Neural progenitor cell (in vitro differentiated cells): ENCODE results near the gene ACACB. TPM values are rescaled to one million over a fixed set of nuclear protein-coding genes. Genes with fewer than 3 reads are reported as not detected.

Experiments
- DNase-seq: peaks from one replicate; pipeline ENCODE4 v3.0.0-alpha.2; 2016; ENCODE audit warnings: low spot score
- H2AFZ ChIP-seq: fragments of 200-600 bp; sonication (generic); replicated peaks from 2 replicates; pipeline ENCODE4 v1.6.1; 2016; ENCODE audit warnings: antibody characterized with exemption
- H3F3A ChIP-seq: fragments of 200-600 bp; sonication (generic); 2 replicates; pipeline ENCODE4 v1.6.1; 2016; ENCODE audit warnings: antibody characterized with exemption, low read depth
- H3K27ac ChIP-seq: fragments of 200-600 bp; sonication (generic); 2 replicates; pipeline ENCODE4 v1.5.1; 2016; ENCODE audit warnings: mild to moderate bottlenecking
- H3K27me3 ChIP-seq: fragments of 200-600 bp; sonication (generic); 2 replicates; pipeline ENCODE4 v1.6.1; 2016; ENCODE audit warnings: mild to moderate bottlenecking, moderate library complexity
- H3K36me3 ChIP-seq: fragments of 200-600 bp; sonication (generic); 2 replicates; pipeline ENCODE4 v1.5.1; 2016
- H3K4me1 ChIP-seq: fragments of 200-600 bp; sonication (generic); 2 replicates; pipeline ENCODE4 v1.6.1; 2016; ENCODE audit warnings: mixed run types
- H3K4me2 ChIP-seq: fragments of 200-600 bp; sonication (generic); 2 replicates; pipeline ENCODE4 v1.6.1; 2016
- H3K4me3 ChIP-seq: fragments of 200-600 bp; sonication (generic); 2 replicates; pipeline ENCODE4 v1.5.1; 2016
- H3K79me2 ChIP-seq: fragments of 200-600 bp; sonication (generic); 2 replicates; pipeline ENCODE4 v1.6.1; 2016; ENCODE audit warnings: low read depth
- H3K9ac ChIP-seq: fragments of 200-600 bp; sonication (generic); 2 replicates; pipeline ENCODE4 v1.6.1; 2016
- H3K9me3 ChIP-seq: fragments of 200-600 bp; sonication (generic); 2 replicates; pipeline ENCODE4 v1.5.1; 2016; ENCODE audit warnings: low read depth
- H4K20me1 ChIP-seq: fragments of 200-600 bp; sonication (generic); 2 replicates; pipeline ENCODE4 v1.6.1; 2016; ENCODE audit warnings: low read depth
- H3K27ac Mint-ChIP-seq: 3 replicates; pipeline ENCODE4 v1.8.0; 2021; ENCODE audit warnings: mixed read lengths
- H3K27me3 Mint-ChIP-seq: 2 replicates; pipeline ENCODE4 v1.8.0; 2022; ENCODE audit warnings: low read depth, mild to moderate bottlenecking, inconsistent platforms, moderate library complexity, mixed read lengths; ENCODE audit not compliant: insufficient read depth
- H3K36me3 Mint-ChIP-seq: 3 replicates; pipeline ENCODE4 v1.8.0; 2021; ENCODE audit warnings: mixed read lengths
- H3K4me1 Mint-ChIP-seq: 3 replicates; pipeline ENCODE4 v1.8.0; 2021; ENCODE audit warnings: mixed read lengths
- H3K4me3 Mint-ChIP-seq: 3 replicates; pipeline ENCODE4 v1.8.0; 2021; ENCODE audit warnings: mild to moderate bottlenecking, moderate library complexity, mixed read lengths
- H3K9me3 Mint-ChIP-seq: 3 replicates; pipeline ENCODE4 v1.8.0; 2020; ENCODE audit warnings: mixed read lengths
- EZH2 ChIP-seq: fragments of 200-600 bp; sonication (generic); IDR thresholded peaks from 2 replicates; pipeline ENCODE4 v1.6.1; 2017; ENCODE audit warnings: antibody characterized with exemption, mild to moderate bottlenecking, moderate library complexity
- EZH2phosphoT487 ChIP-seq: fragments of 200-600 bp; sonication (generic); IDR thresholded peaks from 2 replicates; pipeline ENCODE4 v1.6.1; 2017; ENCODE audit warnings: antibody characterized with exemption
- total RNA-seq: library from RNA; depleted of rRNA; stranded (reverse); fragments of >200 nt; gene quantifications from 2 replicates; pipeline ENCODE4 v1.2.3, GENCODE V29; 2015; ENCODE audit warnings: low replicate concordance
- TF ChIP-seq, protein P1 (sequence below): fragments of 200-600 bp; sonication (generic); IDR thresholded peaks from 2 replicates; pipeline ENCODE4 v1.5.1; 2017; ENCODE audit warnings: antibody characterized with exemption, mild to moderate bottlenecking

Gene ACACB
- total RNA-seq, 1 donor from 2014 or later = 2.4 TPM

DNA sequence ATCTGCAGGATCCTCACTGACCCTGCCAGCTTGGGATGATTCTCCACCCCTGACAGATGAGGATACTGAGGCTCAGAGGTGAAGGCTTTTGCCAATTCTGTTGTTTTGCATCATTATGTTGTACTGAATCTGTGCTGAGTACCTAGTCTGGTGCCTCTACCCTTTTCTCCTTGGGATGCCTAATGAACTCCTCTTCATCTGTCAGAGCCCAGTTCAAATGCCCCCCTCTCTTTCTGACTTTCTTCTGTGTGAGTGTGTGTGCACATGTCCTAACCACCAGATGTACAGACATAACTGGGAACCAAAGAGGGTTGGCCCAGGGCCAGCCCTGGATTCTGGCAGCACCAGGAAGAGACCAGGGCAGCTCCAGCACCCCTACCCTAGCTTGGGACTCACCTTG is 169.9 kb downstream of the ACACB start:
- Mint-ChIP-seq H3K4me1 (peaks cover 16% of the 10 kb centered on the region), H3K4me3 (no peak overlapping the region), H3K36me3 (no peaks in the 10 kb centered on the region), H3K27me3 (peaks cover 18% of the 10 kb centered on the region), H3K27ac (no peak overlapping the region), H3K9me3 (no peaks in the 10 kb centered on the region)
- H3K9ac ChIP-seq = no peak overlapping the region
- H3K27ac ChIP-seq = no peak overlapping the region
- H3K36me3 ChIP-seq = no peaks in the 10 kb centered on the region
- no peak overlapping the region for H2AFZ ChIP-seq
- no peaks in the 10 kb centered on the region for H4K20me1 ChIP-seq
- H3K4me3 ChIP-seq = no peak overlapping the region
- TF ChIP-seq, protein P1, sequence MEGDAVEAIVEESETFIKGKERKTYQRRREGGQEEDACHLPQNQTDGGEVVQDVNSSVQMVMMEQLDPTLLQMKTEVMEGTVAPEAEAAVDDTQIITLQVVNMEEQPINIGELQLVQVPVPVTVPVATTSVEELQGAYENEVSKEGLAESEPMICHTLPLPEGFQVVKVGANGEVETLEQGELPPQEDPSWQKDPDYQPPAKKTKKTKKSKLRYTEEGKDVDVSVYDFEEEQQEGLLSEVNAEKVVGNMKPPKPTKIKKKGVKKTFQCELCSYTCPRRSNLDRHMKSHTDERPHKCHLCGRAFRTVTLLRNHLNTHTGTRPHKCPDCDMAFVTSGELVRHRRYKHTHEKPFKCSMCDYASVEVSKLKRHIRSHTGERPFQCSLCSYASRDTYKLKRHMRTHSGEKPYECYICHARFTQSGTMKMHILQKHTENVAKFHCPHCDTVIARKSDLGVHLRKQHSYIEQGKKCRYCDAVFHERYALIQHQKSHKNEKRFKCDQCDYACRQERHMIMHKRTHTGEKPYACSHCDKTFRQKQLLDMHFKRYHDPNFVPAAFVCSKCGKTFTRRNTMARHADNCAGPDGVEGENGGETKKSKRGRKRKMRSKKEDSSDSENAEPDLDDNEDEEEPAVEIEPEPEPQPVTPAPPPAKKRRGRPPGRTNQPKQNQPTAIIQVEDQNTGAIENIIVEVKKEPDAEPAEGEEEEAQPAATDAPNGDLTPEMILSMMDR = no peak
- TF ChIP-seq EZH2phosphoT487 = no peak
- TF ChIP-seq EZH2 = no peak
- H3K4me1 ChIP-seq = peaks cover 7% of the 10 kb centered on the region
- no peak overlapping the region for H3K4me2 ChIP-seq
- no peaks in the 10 kb centered on the region for H3K9me3 ChIP-seq
- H3F3A ChIP-seq = peaks cover 4% of the 10 kb centered on the region
- no peak for DNase-seq
- H3K27me3 ChIP-seq = no peaks in the 10 kb centered on the region
- H3K79me2 ChIP-seq = no peaks in the 10 kb centered on the region

DNA sequence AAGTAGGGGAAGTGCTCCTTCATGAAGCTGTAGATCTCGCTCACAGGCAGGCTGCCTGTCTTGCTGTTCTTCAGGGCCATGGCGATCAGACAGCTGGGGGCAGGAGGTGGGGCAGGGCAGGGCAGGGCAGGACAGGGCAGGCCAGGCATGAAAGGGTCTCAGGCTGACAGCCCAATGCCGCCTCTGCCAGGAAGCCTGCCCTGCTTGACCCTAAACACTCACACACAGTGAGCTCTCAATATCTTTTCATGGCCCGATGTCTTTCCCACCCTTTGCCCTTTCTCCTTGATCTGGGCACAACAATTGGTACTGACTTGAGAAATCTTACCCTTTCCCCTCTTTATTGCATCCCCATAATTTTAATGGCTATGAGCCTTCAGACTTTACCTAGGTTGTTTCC is 170.3 kb downstream of the ACACB start:
- no peak overlapping the region for H3K27ac Mint-ChIP-seq
- no peak overlapping the region for H3K4me3 Mint-ChIP-seq
- no peaks in the 10 kb centered on the region for H3K36me3 Mint-ChIP-seq
- no peak overlapping the region for H3K9ac ChIP-seq
- peaks cover 7% of the 10 kb centered on the region for H3F3A ChIP-seq
- H3K79me2 ChIP-seq = no peaks in the 10 kb centered on the region
- no peaks in the 10 kb centered on the region for H4K20me1 ChIP-seq
- no peak overlapping the region for H3K27ac ChIP-seq
- no peaks in the 10 kb centered on the region for H3K9me3 ChIP-seq
- no peak for DNase-seq
- H3K9me3 Mint-ChIP-seq = no peaks in the 10 kb centered on the region
- TF ChIP-seq, protein P1 = no peak
- no peak for TF ChIP-seq EZH2phosphoT487
- TF ChIP-seq EZH2 = no peak
- no peak overlapping the region for H3K4me3 ChIP-seq
- H3K4me1 ChIP-seq = peaks cover 9% of the 10 kb centered on the region
- H3K4me1 Mint-ChIP-seq = peaks cover 19% of the 10 kb centered on the region
- no peak overlapping the region for H3K4me2 ChIP-seq
- H2AFZ ChIP-seq = no peak overlapping the region
- no peaks in the 10 kb centered on the region for H3K27me3 ChIP-seq
- H3K27me3 Mint-ChIP-seq = peaks cover 18% of the 10 kb centered on the region
- H3K36me3 ChIP-seq = no peaks in the 10 kb centered on the region

DNA sequence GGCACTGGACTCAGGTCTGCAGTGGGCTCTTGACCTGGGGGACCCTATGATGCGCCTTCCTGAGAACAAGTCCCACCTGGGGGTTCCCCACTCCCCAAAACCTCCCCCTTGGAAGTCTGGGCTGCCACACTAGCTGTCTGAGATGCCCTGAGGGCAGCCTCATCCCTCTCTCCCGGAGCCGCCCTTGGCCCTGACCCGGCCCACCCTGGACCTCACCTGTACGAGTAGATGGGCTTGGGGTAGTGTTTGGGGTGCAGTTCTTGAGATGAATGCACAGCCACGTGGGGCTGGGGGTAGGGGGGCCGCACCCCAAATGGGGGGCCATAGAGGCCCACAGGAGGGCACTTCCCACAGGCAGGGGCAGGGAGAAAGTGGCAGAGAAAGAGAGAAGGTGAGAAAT is 170.8 kb downstream of the ACACB start:
- H3K4me1 ChIP-seq = peaks cover 14% of the 10 kb centered on the region
- Mint-ChIP-seq H3K27ac (no peak overlapping the region), H3K27me3 (peaks cover 18% of the 10 kb centered on the region), H3K4me1 (peaks cover 21% of the 10 kb centered on the region), H3K9me3 (no peaks in the 10 kb centered on the region), H3K36me3 (no peaks in the 10 kb centered on the region), H3K4me3 (no peak overlapping the region)
- no peaks in the 10 kb centered on the region for H3K9me3 ChIP-seq
- H4K20me1 ChIP-seq = no peaks in the 10 kb centered on the region
- H2AFZ ChIP-seq = no peak overlapping the region
- H3K4me3 ChIP-seq = no peak overlapping the region
- H3K27ac ChIP-seq = no peak overlapping the region
- DNase-seq = no peak
- TF ChIP-seq, protein P1 = no peak
- TF ChIP-seq EZH2 (no peak), EZH2phosphoT487 (no peak)
- peaks cover 12% of the 10 kb centered on the region for H3F3A ChIP-seq
- no peaks in the 10 kb centered on the region for H3K36me3 ChIP-seq
- no peak overlapping the region for H3K9ac ChIP-seq
- H3K4me2 ChIP-seq = no peak overlapping the region
- H3K79me2 ChIP-seq = no peaks in the 10 kb centered on the region
- H3K27me3 ChIP-seq = no peaks in the 10 kb centered on the region
